Stimulated activated naive CD8-positive, alpha-beta T cell treated with anti-CD3 and anti-CD28 coated beads, Interleukin-15, Interleukin-2, amounts not matched to agents 100 ng/mL and 50 ng/mL, for 24 hours (primary cell): ENCODE measurements around the gene PTPRE.

ENCODE experiments used
- H3K27ac Mint-ChIP-seq: one replicate; pipeline ENCODE4 v1.8.0; 2021; ENCODE audit warnings: mild to moderate bottlenecking, mixed read lengths
- H3K27me3 Mint-ChIP-seq: one replicate; pipeline ENCODE4 v1.8.0; 2021; ENCODE audit warnings: mixed read lengths
- H3K36me3 Mint-ChIP-seq: one replicate; pipeline ENCODE4 v1.8.0; 2021; ENCODE audit warnings: low read depth, mixed read lengths
- H3K4me1 Mint-ChIP-seq: one replicate; pipeline ENCODE4 v1.8.0; 2021; ENCODE audit warnings: low read depth, mixed read lengths
- H3K4me3 Mint-ChIP-seq: one replicate; pipeline ENCODE4 v1.8.0; 2021; ENCODE audit warnings: mild to moderate bottlenecking, mixed read lengths
- H3K9me3 Mint-ChIP-seq: one replicate; pipeline ENCODE4 v1.8.0; 2021; ENCODE audit warnings: mixed read lengths

Gene PTPRE

GRCh38 chr10:128062331-128062880, 155.5 kb downstream of the PTPRE start:
- Mint-ChIP-seq H3K4me3 (peak overlapping the region; percentile 81), H3K9me3 (peaks cover 4% of the 10 kb centered on the region), H3K27me3 (no peaks in the 10 kb centered on the region), H3K36me3 (peaks cover 79% of the 10 kb centered on the region), H3K27ac (peak overlapping the region; percentile 99), H3K4me1 (peaks cover 93% of the 10 kb centered on the region)

- Mint-ChIP-seq H3K27ac (peak overlapping the region; percentile 99), H3K4me1 (peaks cover 90% of the 10 kb centered on the region), H3K9me3 (peaks cover 4% of the 10 kb centered on the region), H3K4me3 (peak overlapping the region; percentile 81), H3K27me3 (no peaks in the 10 kb centered on the region), H3K36me3 (peaks cover 78% of the 10 kb centered on the region)
These were observed 156.1 kb downstream of the PTPRE start for GRCh38 chr10:128062881-128063563.

GRCh38 chr10:128063736-128064107, 156.8 kb downstream of the PTPRE start:
- H3K4me3 Mint-ChIP-seq: peak overlapping the region; percentile 81
- peaks cover 4% of the 10 kb centered on the region for H3K9me3 Mint-ChIP-seq
- peaks cover 90% of the 10 kb centered on the region for H3K4me1 Mint-ChIP-seq
- no peaks in the 10 kb centered on the region for H3K27me3 Mint-ChIP-seq
- peak overlapping the region; percentile 99 for H3K27ac Mint-ChIP-seq
- H3K36me3 Mint-ChIP-seq: peaks cover 82% of the 10 kb centered on the region

- Mint-ChIP-seq H3K4me3 (peak overlapping the region; percentile 81), H3K36me3 (peaks cover 79% of the 10 kb centered on the region), H3K4me1 (peaks cover 84% of the 10 kb centered on the region), H3K9me3 (peaks cover 4% of the 10 kb centered on the region), H3K27me3 (no peaks in the 10 kb centered on the region), H3K27ac (peak overlapping the region; percentile 99)
These were observed 157.4 kb downstream of the PTPRE start for GRCh38 chr10:128064108-128064969.

GRCh38 chr10:128064970-128065580, 158.2 kb downstream of the PTPRE start:
- Mint-ChIP-seq H3K36me3 (peaks cover 78% of the 10 kb centered on the region), H3K27me3 (no peaks in the 10 kb centered on the region), H3K27ac (peak overlapping the region; percentile 99), H3K4me3 (peak overlapping the region; percentile 81), H3K9me3 (peaks cover 4% of the 10 kb centered on the region), H3K4me1 (peaks cover 77% of the 10 kb centered on the region)

- Mint-ChIP-seq H3K36me3 (peaks cover 73% of the 10 kb centered on the region), H3K9me3 (peaks cover 4% of the 10 kb centered on the region), H3K27ac (peak overlapping the region; percentile 99), H3K27me3 (no peaks in the 10 kb centered on the region), H3K4me1 (peaks cover 70% of the 10 kb centered on the region), H3K4me3 (peak overlapping the region; percentile 81)
These were observed 159.1 kb downstream of the PTPRE start for GRCh38 chr10:128065881-128066534.

GRCh38 chr10:128066870-128067382, 160.0 kb downstream of the PTPRE start:
- H3K4me1 Mint-ChIP-seq: peaks cover 63% of the 10 kb centered on the region
- H3K4me3 Mint-ChIP-seq: no peak overlapping the region
- peak overlapping the region; percentile 0 for H3K27ac Mint-ChIP-seq
- peaks cover 4% of the 10 kb centered on the region for H3K9me3 Mint-ChIP-seq
- H3K36me3 Mint-ChIP-seq: peaks cover 71% of the 10 kb centered on the region
- H3K27me3 Mint-ChIP-seq: no peaks in the 10 kb centered on the region

- Mint-ChIP-seq H3K4me1 (peaks cover 54% of the 10 kb centered on the region), H3K27me3 (no peaks in the 10 kb centered on the region), H3K4me3 (no peak overlapping the region), H3K36me3 (peaks cover 72% of the 10 kb centered on the region), H3K9me3 (peaks cover 4% of the 10 kb centered on the region), H3K27ac (no peak overlapping the region)
These were observed 160.9 kb downstream of the PTPRE start for GRCh38 chr10:128067691-128068397.

GRCh38 chr10:128068398-128069285, 161.7 kb downstream of the PTPRE start:
- peaks cover 4% of the 10 kb centered on the region for H3K9me3 Mint-ChIP-seq
- H3K36me3 Mint-ChIP-seq: peaks cover 72% of the 10 kb centered on the region
- H3K4me3 Mint-ChIP-seq: no peak overlapping the region
- no peak overlapping the region for H3K27ac Mint-ChIP-seq
- no peaks in the 10 kb centered on the region for H3K27me3 Mint-ChIP-seq
- H3K4me1 Mint-ChIP-seq: peaks cover 49% of the 10 kb centered on the region

GRCh38 chr10:128069351-128070051, 162.6 kb downstream of the PTPRE start:
- H3K36me3 Mint-ChIP-seq: peaks cover 73% of the 10 kb centered on the region
- H3K9me3 Mint-ChIP-seq: peaks cover 4% of the 10 kb centered on the region
- no peak overlapping the region for H3K27ac Mint-ChIP-seq
- H3K27me3 Mint-ChIP-seq: no peaks in the 10 kb centered on the region
- H3K4me1 Mint-ChIP-seq: peaks cover 45% of the 10 kb centered on the region
- H3K4me3 Mint-ChIP-seq: no peak overlapping the region

GRCh38 chr10:128070161-128070560, 163.3 kb downstream of the PTPRE start:
- Mint-ChIP-seq H3K27ac (no peak overlapping the region), H3K4me1 (peaks cover 39% of the 10 kb centered on the region), H3K36me3 (peaks cover 74% of the 10 kb centered on the region)

GRCh38 chr10:128070721-128071416, 164.0 kb downstream of the PTPRE start:
- H3K4me1 Mint-ChIP-seq: peaks cover 32% of the 10 kb centered on the region
- H3K36me3 Mint-ChIP-seq: peaks cover 74% of the 10 kb centered on the region
- no peaks in the 10 kb centered on the region for H3K27me3 Mint-ChIP-seq
- H3K27ac Mint-ChIP-seq: no peak overlapping the region
- H3K4me3 Mint-ChIP-seq: no peak overlapping the region
- H3K9me3 Mint-ChIP-seq: peaks cover 4% of the 10 kb centered on the region

More at GRCh38 chr10:128070161-128070560, 163.3 kb downstream of the PTPRE start:
- Mint-ChIP-seq H3K4me3 (no peak overlapping the region), H3K27me3 (no peaks in the 10 kb centered on the region), H3K9me3 (peaks cover 4% of the 10 kb centered on the region)
